HG02885 (cell line): ENCODE measurements around the gene ECI2.
"Not testable (repeated sequence)": the region's sequence is repeated elsewhere in the genome, so short reads cannot be mapped to it uniquely, and the experiment has no call there.

Experiments used
- ATAC-seq: cut with Tn5 transposase; IDR thresholded peaks from one replicate; pipeline ENCODE4 v1.9.1; 2021; ENCODE audit warnings: mild to moderate bottlenecking; ENCODE audit not compliant: unreplicated experiment, poor library complexity

The ECI2 gene

DNA sequence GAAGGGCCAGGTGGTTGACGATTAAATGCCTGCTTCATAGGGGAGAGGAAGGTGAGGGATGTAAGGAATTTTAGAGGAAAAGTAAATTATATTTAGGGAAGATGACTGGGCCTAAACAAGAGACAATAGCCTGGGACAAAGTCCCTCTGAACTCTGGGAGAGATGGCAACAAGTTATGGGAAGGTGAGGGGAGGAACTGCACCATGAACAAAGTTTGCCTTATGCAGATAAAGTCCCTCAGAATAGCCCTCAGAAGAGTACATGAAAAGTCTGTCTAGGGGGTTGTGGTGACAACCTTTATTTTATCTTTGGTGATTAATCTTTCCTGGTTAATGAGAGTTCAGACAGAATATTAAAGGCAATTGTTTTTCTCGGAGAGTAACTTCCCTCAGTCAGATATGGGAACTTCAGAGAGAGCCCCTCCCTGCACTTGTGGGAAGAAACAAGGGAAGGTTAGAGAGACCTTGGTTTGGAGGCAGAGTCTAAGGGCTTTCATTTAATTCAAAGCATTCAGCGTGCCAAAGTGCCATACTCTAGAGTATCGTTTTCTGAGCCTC, 29.3 kb downstream of the ECI2 start:
- ATAC-seq: no peak

DNA sequence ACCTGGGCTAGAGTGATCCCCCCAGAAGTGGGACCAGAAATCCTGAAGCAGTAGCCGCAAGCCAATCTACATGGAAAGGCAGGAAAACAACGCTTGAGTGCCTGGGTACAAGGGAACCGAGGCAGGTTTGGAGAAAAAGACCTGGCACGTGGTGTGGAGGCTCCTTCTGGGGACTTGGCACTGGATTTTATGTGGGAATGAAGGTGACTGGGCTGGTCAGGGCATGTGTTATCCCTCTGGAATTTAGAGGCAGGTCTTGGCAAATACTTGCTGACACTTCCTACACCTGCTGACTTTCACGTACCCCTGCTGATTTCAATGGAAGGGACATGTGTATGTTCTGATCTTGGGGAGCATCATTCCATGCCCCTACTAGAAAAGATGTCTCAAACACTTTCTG, 31.4 kb downstream of the ECI2 start:
- no peak for ATAC-seq

GRCh38 chr6:4102687-4103244, 32.6 kb downstream of the ECI2 start:
- ATAC-seq: no peak

DNA sequence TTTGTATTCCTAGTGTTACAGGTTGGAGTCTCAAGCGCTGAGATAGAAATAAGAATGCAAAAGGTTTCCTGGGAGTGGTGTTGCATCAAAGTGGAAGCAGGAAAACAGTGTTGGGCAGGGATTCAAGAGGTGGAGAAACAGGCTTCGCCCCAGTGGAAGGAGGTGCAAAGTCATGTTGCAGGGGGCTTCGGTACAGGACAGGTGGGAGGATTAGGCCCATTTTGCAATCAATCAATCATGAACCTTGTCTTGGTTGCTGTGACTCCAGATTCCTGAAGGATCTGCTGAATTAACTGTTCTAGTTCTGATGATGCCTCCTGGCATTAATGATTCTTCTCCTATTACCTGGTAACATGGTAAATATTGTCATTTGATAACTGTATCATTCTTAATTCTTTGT, 34.1 kb downstream of the ECI2 start:
- no peak for ATAC-seq

- no peak for ATAC-seq
Observed at GRCh38 chr6:4100655-4101054, 34.7 kb downstream of the ECI2 start.

GRCh38 chr6:4093288-4093687, 42.1 kb downstream of the ECI2 start:
- ATAC-seq: no peak

DNA sequence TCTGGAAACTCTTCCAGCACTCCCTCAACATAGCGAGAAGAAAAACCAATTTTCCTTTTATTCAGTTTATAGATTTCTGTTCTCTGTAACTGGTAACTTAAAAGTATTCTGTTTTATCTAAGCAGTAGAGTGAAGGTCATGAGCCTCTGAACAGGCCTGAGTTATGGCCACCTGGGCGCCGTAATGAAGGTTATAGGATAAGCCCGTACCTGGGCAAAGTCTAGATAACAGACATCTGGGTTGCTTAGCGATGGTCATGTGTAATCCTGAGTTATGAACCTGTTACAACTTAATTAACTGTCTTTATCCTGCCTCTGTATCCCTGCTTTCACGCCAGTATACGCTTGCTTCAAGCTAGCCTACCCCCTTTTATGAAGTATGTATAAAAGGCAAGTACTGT, 43.4 kb downstream of the ECI2 start:
- no peak for ATAC-seq

DNA sequence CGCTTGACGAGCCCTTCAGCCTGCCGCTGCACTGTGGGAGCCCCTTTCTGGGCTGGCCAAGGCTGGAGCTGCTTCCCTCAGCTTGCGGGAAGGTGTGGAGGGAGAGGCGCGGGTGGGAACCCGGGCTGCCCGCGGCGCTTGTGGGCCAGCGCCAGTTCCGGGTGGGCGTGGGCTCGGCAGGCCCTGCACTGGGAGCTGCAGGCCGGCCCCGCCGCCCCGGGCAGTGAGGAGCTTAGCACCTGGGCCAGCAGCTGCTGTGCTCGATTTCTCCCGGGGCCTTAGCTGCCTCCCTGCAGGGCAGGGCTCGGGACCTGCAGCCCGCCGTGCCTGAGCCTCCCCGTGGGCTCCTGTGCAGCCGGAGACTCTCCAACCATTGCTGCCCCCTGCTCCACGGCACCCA, 45.3 kb downstream of the ECI2 start:
- ATAC-seq: not testable (repeated sequence)

GRCh38 chr6:4088704-4089103, 46.7 kb downstream of the ECI2 start:
- ATAC-seq: no peak

- ATAC-seq: no peak
Observed at GRCh38 chr6:4085332-4085700, 50.1 kb downstream of the ECI2 start.

DNA sequence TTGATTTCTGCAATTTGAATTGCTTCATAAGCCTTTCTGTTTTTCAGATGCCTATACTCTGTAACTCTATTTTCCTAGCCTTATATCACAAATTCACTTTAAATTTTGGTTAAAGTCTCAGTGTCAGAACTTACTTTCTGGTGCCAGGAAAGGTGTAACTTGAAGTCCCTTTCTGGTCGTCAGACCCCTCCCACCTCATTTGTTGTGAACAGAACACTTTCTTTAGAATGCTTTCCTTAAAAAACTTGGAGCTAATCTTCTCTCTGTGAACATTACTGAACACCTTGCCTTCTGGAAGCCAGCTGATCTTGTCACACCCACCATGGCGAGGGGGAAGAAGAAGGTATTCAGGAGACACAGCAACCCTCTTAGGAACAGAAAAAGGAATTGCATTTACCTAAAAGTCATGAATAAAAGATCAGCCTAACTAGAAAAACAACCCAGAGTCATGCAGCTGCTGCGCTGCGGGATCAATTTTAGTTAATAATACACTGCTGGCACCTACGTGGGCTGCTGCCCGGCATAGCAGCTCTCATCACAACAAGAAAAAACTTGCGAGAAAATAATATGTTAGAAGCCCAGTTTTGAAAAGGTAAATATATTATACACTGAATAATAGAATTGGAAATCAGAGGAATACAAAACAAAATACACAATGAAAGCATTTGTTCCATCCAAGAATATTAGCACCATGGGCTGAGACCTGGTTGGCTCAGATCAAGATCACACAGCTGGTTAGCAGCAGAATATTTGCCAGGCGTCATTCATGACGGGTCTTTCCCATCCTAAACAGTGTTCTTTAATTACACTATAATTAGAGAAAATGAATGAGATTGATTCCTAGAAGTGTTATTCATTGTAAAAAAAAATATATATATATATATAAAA, 50.7 kb downstream of the ECI2 start:
- ATAC-seq: no peak

DNA sequence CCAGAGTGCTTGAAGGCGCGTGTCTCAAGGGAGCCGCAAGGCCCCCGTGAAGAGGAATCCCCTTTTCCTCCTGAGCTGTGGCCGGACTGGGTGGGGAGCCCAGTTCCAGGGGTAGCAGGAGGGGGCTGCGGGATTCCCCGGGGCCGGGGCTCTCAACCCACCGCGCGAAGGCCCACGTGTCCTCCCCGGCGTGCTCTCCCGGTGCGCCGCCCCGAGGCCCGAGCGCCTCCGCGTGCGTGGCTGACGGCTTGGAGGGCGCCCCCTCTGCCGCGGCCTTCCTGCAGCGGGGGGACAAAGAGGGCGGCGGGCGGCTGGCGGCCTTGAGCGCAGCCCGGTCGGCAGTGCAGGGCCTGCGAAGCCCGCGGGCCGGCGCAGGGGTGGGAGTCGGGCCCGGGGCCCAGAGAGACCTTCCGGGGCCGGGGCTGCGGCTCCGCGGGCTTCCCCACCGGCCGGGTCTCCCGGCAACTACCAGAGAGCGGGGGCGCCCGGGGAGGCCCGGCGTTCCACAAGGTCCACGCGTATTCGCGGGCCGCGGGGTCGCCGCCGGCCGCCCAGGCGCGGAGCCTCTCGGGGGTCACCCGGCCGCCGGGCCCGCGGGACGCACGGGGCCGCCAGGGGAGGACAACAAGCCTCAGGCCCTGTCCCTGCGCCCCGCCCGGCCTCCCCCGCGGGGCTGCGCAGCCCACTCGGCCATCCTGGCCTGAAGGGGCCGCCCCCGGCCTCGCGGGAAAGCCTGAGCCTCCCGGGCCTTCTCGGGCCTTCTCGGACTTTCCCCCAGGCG, 56.5 kb downstream of the ECI2 start, which contains the start of gene FAM217A:
TSS of gene FAM217A (minus strand) at position 447 of the 781 bp plus-strand sequence. CDS start 1,723 bp downstream, outside the sequence.
- ATAC-seq: no peak

DNA sequence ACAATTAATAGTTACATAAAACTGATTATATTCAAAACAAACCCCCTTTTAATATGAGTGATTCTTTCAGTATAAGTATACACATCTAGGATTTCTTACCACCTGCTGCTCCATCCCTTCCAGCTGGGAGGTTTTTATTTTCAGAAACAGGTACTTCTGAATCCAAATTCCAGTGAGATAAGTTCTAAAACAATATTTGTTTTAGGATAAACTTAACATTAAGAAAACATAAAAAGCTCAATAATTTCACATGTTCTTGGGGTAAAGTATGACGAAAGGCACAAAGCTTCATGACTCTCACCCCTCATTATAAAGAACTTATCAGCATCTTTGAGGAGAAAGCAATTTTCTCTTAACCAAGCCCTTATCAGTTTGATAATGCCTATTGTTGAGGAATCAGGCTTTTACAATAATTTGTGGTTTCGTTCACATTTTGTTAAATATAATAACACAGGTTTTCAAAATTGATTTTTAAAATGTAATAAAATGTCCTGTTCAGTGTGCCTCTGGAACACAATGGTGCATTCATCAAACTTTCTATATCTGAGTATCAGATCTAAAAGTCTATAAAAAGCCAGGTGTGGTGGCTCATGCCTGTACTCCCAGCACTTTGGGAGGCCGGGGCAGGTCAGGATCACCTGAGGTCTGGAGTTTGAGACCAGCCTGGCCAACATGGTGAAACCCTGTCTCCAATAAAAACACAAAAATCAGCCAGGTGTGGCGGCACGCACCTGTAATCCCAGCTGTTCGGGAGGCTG, 60.7 kb downstream of the ECI2 start:
- no peak for ATAC-seq

GRCh38 chr6:4071330-4071729, 64.0 kb downstream of the ECI2 start:
- ATAC-seq: no peak

GRCh38 chr6:4069199-4069598, 66.2 kb downstream of the ECI2 start:
- no peak for ATAC-seq

DNA sequence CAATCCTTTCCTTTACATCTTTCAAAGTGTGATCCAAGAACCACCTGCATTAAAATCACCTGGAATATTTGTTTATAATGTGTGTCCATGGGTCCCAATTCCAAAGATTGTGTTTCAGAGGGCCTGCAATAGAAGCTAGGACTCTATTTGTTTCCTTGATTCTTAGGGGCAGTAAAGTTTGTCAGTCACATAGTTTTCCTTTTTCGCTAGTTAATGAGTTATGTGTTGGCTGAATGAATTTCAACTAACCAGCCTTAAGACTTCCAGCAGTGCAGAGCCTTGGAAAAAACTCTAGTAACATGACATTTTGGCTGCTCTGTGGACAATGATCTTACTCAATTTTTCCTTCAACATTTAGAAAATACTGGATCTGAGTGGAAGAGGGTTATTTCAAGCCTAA, 67.7 kb downstream of the ECI2 start:
- ATAC-seq: no peak

DNA sequence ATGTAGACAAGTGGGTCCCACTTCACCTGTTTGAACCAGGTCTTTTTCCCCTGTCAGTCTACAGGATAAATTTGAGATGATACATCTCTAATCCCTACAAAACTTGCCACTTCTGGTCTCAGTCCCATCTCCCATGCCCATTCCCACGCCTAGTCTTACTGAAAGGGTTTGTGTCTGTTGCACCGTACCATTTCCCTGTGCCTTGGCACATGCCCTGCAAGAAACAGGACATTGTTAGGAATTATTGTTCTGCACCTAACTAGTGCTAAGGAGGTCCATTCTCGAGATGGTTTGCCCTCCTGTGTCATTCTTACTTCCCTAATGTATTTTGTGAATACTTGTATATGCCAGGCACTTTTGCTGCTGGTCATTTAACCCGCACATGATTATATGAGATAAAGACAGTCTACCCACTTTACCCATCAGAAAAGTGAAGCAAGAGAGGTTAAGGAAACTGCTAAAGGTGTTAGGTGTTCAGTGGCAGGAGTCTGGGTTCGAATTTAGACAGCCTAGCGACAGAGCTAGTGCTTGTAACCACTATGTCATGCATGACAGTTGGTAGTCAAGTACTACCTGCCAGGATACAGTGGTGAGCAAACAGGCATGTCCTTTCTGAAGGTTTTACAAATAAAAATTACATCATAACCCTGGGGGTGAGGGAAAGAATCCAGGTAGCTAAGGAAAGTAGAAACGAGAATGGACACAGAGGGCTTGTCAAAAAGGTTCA, 69.2 kb downstream of the ECI2 start:
- ATAC-seq: no peak
